Fibroblast of lung (primary cell): ENCODE results near the gene CBFB. TPM values are rescaled to one million over a fixed set of nuclear protein-coding genes. Genes with fewer than 3 reads are reported as not detected.

Experiments used
- DNase-seq, 2 donors: peaks; one replicate each; pipeline versions ENCODE4 v3.0.0 to v3.0.0-alpha.2; 2010; ENCODE audit warnings: low read depth in 2 of 2
- H2AFZ ChIP-seq: 2 replicates; pipeline ENCODE4 v1.5.1; 2012; ENCODE audit warnings: low read length, control low read depth, inconsistent platforms
- H3K27ac ChIP-seq: 2 replicates; pipeline ENCODE4 v1.5.1; 2011; ENCODE audit warnings: low read length, control low read depth; ENCODE audit not compliant: insufficient read depth
- H3K27me3 ChIP-seq: 2 replicates; pipeline ENCODE4 v1.5.1; 2011; ENCODE audit warnings: mild to moderate bottlenecking, low read length; ENCODE audit not compliant: control insufficient read depth, insufficient read depth
- H3K36me3 ChIP-seq: 2 replicates; pipeline ENCODE4 v1.5.1; 2011; ENCODE audit warnings: low read length; ENCODE audit not compliant: control insufficient read depth, insufficient read depth
- H3K4me1 ChIP-seq: 2 replicates; pipeline ENCODE4 v1.5.1; 2011; ENCODE audit warnings: low read length; ENCODE audit not compliant: control insufficient read depth, insufficient read depth; ENCODE audit errors: extremely low read depth
- H3K4me2 ChIP-seq: 2 replicates; pipeline ENCODE4 v1.5.1; 2011; ENCODE audit warnings: low read length, control low read depth; ENCODE audit not compliant: insufficient read depth; ENCODE audit errors: extremely low read depth
- H3K4me3 ChIP-seq, 4 experiments: fragments of 200-600 bp in 1 of 4; sonication (generic) in 1 of 4; replicated peaks in 1 of 4; 2 replicates each; pipeline ENCODE4 v1.5.1; 2011 to 2016; ENCODE audit warnings: low read length in 4 of 4, low read depth in 3 of 4, mild to moderate bottlenecking in 3 of 4, control low read depth in 2 of 4, inconsistent platforms in 1 of 4, mixed read lengths in 1 of 4; ENCODE audit not compliant: insufficient read depth in 1 of 4; ENCODE audit errors: control extremely low read depth in 1 of 4
- H3K79me2 ChIP-seq: 2 replicates; pipeline ENCODE4 v1.5.1; 2012; ENCODE audit warnings: mild to moderate bottlenecking, low read length, inconsistent platforms; ENCODE audit not compliant: control insufficient read depth, insufficient read depth
- H3K9ac ChIP-seq: 2 replicates; pipeline ENCODE4 v1.5.1; 2011; ENCODE audit warnings: mild to moderate bottlenecking, low read length, control low read depth; ENCODE audit not compliant: insufficient read depth
- H3K9me3 ChIP-seq: 2 replicates; pipeline ENCODE4 v1.5.1; 2012; ENCODE audit warnings: low read depth, low read length; ENCODE audit not compliant: control insufficient read depth, insufficient read depth
- H4K20me1 ChIP-seq: 2 replicates; pipeline ENCODE4 v1.5.1; 2011; ENCODE audit warnings: low read length; ENCODE audit not compliant: control insufficient read depth, insufficient read depth; ENCODE audit errors: extremely low read depth
- CTCF ChIP-seq, 2 donors: IDR thresholded peaks in 1 of 2; conservative IDR thresholded peaks in 1 of 2; 1 replicate in 1 of 2; 2 replicates in 1 of 2; pipeline ENCODE4 v1.5.1; 2011 to 2012; ENCODE audit warnings: low read length in 2 of 2, control low read depth in 1 of 2, inconsistent platforms in 1 of 2, low read depth in 1 of 2, mild to moderate bottlenecking in 1 of 2
- EZH2 ChIP-seq: IDR thresholded peaks from 2 replicates; pipeline ENCODE4 v1.5.1; 2012; ENCODE audit warnings: low read length, control low read depth, mild to moderate bottlenecking; ENCODE audit errors: missing control alignments
- polyA plus RNA-seq, 2 donors: library from polyadenylated mRNA; depleted of rRNA in 1 of 2; stranded (reverse) in 1 of 2; unstranded in 1 of 2; fragments of >200 nt; gene quantifications; 2 replicates each; pipeline ENCODE4 v1.2.1, GENCODE V29; 2011 to 2012; ENCODE audit warnings: missing spikeins in 1 of 2
- total RNA-seq: library from RNA; depleted of rRNA; stranded (reverse); fragments of >200 nt; gene quantifications from 2 replicates; pipeline ENCODE4 v1.2.1, GENCODE V29; 2014

Gene CBFB
- total and polyA plus RNA-seq, 2 donors (not counting 1 experiment from before 2014, with no cell fraction given), result 51.7 to 64.1 TPM

- no peak overlapping the region for H3K4me2 ChIP-seq
- TF ChIP-seq EZH2 (no peak), CTCF (conservative IDR thresholded peaks at IDR 0.05 in 1 of 2, IDR thresholded peaks at IDR 0.05 in 1 of 2; ENCODE audit: low read depth in 1 of 2, low read length in 2 of 2) (no peak)
- no peak overlapping the region for H3K9ac ChIP-seq
- no peaks in the 10 kb centered on the region for H4K20me1 ChIP-seq
- no peaks in the 10 kb centered on the region for H3K27me3 ChIP-seq
- H3K36me3 ChIP-seq, result no peaks in the 10 kb centered on the region
- peak; percentile 66 to 92 for DNase-seq
- no peak overlapping the region for H2AFZ ChIP-seq
- peaks cover 3% of the 10 kb centered on the region for H3K4me1 ChIP-seq
- no peak overlapping the region for H3K4me3 ChIP-seq
- no peaks in the 10 kb centered on the region for H3K9me3 ChIP-seq
- no peak overlapping the region for H3K27ac ChIP-seq
- no peaks in the 10 kb centered on the region for H3K79me2 ChIP-seq
Measured at GRCh38 chr16:66996324-66996982, 32.5 kb upstream of the CBFB start.

- TF ChIP-seq EZH2, result no peak
- TF ChIP-seq CTCF (conservative IDR thresholded peaks at IDR 0.05 in 1 of 2, IDR thresholded peaks at IDR 0.05 in 1 of 2; ENCODE audit: low read depth in 1 of 2, low read length in 2 of 2), result no peak
- H3K27me3 ChIP-seq, result no peaks in the 10 kb centered on the region
- no peaks in the 10 kb centered on the region for H3K79me2 ChIP-seq
- no peaks in the 10 kb centered on the region for H3K36me3 ChIP-seq
- no peak overlapping the region for H3K9ac ChIP-seq
- no peak overlapping the region for H3K4me2 ChIP-seq
- no peak overlapping the region for H2AFZ ChIP-seq
- no peaks in the 10 kb centered on the region for H3K9me3 ChIP-seq
- H4K20me1 ChIP-seq, result no peaks in the 10 kb centered on the region
- no peak overlapping the region for H3K27ac ChIP-seq
- DNase-seq, result no peak
- H3K4me3 ChIP-seq, result no peak overlapping the region
- H3K4me1 ChIP-seq, result peaks cover 3% of the 10 kb centered on the region
Measured at GRCh38 chr16:66996983-66997358, 32.0 kb upstream of the CBFB start.

- H2AFZ ChIP-seq, result peak overlapping the region; percentile 73
- H3K9me3 ChIP-seq, result no peaks in the 10 kb centered on the region
- peak in 1 of 2 donors; percentile 18 for DNase-seq
- peaks cover 3% of the 10 kb centered on the region for H3K27me3 ChIP-seq
- H3K36me3 ChIP-seq, result no peaks in the 10 kb centered on the region
- no peak overlapping the region for H3K27ac ChIP-seq
- no peak for TF ChIP-seq EZH2
- no peak for TF ChIP-seq CTCF (conservative IDR thresholded peaks at IDR 0.05 in 1 of 2, IDR thresholded peaks at IDR 0.05 in 1 of 2; ENCODE audit: low read depth in 1 of 2, low read length in 2 of 2)
- H3K4me2 ChIP-seq, result peak overlapping the region; percentile 87
- H3K79me2 ChIP-seq, result no peaks in the 10 kb centered on the region
- H3K4me3 ChIP-seq, result peak overlapping the region; percentile 41 to 51 (median 46)
- H3K4me1 ChIP-seq, result peaks cover 3% of the 10 kb centered on the region
- no peaks in the 10 kb centered on the region for H4K20me1 ChIP-seq
- peak overlapping the region; percentile 16 for H3K9ac ChIP-seq
Measured at GRCh38 chr16:67000384-67001351, 28.3 kb upstream of the CBFB start.
